NCI-H1930 (cell line): ENCODE results near the gene DDX54.
"Not testable (repeated sequence)": the region's sequence is repeated elsewhere in the genome, so short reads cannot be mapped to it uniquely, and the experiment has no call there.

Source experiments
- DNase-seq, 2 experiments: peaks; one replicate each; lab custom pipeline; 2025; lab: John Stamatoyannopoulos, UW

DDX54 gene

GRCh38 chr12:113142173-113142885 lies 42.9 kb downstream of the DDX54 start:
- DNase-seq: no peak

GRCh38 chr12:113141716-113142115 lies 43.6 kb downstream of the DDX54 start:
- DNase-seq: not testable (repeated sequence)

GRCh38 chr12:113140706-113141105 lies 44.6 kb downstream of the DDX54 start:
- DNase-seq: no peak

GRCh38 chr12:113138826-113139225 lies 46.5 kb downstream of the DDX54 start:
- no peak for DNase-seq

- DNase-seq: no peak
These were observed 47.2 kb downstream of the DDX54 start for GRCh38 chr12:113137861-113138783.

GRCh38 chr12:113136990-113137511 lies 48.2 kb downstream of the DDX54 start:
- no peak for DNase-seq

- DNase-seq: no peak
These were observed 48.9 kb downstream of the DDX54 start for GRCh38 chr12:113136128-113136989.

GRCh38 chr12:113135178-113136127 lies 49.8 kb downstream of the DDX54 start, which contains the start of gene RASAL1:
TSS of gene RASAL1 (minus strand) at chr12:113135761. CDS start at chr12:113135462, 299 bp downstream.
- peak; percentile 65 to 67 for DNase-seq

GRCh38 chr12:113134521-113134951 lies 50.7 kb downstream of the DDX54 start:
- no peak for DNase-seq

GRCh38 chr12:113134071-113134470 lies 51.2 kb downstream of the DDX54 start:
- no peak for DNase-seq

GRCh38 chr12:113133666-113134065 lies 51.6 kb downstream of the DDX54 start:
- no peak for DNase-seq

- no peak for DNase-seq
These were observed 52.2 kb downstream of the DDX54 start for GRCh38 chr12:113133036-113133435.

- no peak for DNase-seq
These were observed 53.7 kb downstream of the DDX54 start for GRCh38 chr12:113131556-113131955.

GRCh38 chr12:113130457-113131135 lies 54.7 kb downstream of the DDX54 start:
- DNase-seq: peak in 1 of 2 experiments; percentile 6

- DNase-seq: no peak
These were observed 55.4 kb downstream of the DDX54 start for GRCh38 chr12:113129664-113130456.

GRCh38 chr12:113128802-113129663 lies 56.2 kb downstream of the DDX54 start:
- no peak for DNase-seq

GRCh38 chr12:113127791-113128199 lies 57.5 kb downstream of the DDX54 start:
- no peak for DNase-seq
